GM11168 (cell line): ENCODE measurements around the gene HEATR5A.

Experiments
- in situ Hi-C: fragments of 300-500 bp; cut with MboI; formaldehyde crosslinking; loops from one replicate; pipeline ENCODE4 v1.12.0; 2022; ENCODE audit warnings: low sequenced_read_pairs; ENCODE audit not compliant: unreplicated experiment

Gene HEATR5A

DNA sequence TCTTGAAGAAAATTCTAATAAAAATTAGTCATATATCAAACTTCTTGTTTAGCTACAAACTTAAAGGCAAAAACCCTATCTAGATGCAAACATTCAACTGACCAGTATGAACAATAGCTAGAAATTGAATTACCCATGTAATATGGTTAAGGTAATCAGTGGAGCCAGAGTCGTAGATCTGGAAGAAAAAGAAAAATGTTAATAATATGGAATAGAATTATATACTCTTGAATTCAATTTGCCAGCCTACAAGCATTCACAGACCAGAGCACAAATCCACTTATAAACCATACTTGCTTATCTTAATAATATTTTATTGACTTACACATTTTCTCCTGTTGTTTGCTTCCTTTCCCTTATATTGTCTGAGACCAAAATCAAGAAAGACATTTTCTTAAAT, 7.7 kb upstream of the HEATR5A start:
- in situ Hi-C loops: no loop called here

DNA sequence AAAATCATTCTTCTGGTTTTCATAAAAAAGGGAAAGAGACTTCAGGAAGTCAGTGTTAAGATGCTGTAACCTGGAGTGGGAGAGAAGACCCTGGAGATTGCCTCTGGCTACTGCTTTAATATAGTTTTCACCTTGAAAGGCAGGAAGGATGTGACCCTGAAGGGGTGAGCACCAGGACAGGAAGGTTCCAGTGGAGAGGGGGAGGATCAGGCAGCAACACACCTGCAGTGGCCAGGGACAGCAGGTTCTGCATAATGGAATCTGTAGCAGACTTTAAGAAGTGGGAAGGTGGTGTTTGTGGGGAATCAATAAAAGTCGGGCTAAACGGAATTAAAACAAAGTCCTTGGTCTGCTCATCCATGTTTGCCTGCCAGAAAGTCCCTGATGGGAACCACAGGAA, 6.3 kb upstream of the HEATR5A start:
- in situ Hi-C loops: no loop called here

DNA sequence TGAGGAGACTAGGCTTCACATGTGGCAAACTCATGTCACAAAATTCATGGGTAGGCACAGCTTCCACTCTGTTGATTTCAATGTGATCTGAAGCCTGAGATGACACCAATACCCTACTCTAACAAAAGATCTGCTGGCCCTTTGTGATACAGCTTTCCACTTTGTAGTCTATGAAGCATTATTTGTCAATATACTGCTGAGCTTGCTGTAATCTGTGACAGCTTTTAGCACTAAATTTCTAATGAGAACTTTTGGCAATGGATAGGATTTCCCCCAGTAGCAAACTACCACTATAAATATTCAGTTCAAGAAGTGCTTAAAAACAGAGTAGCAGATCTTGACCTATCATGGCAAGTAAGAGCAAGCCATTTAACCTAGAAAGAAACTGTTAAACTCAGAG, 5.6 kb upstream of the HEATR5A start:
- in situ Hi-C loops: no loop called here

DNA sequence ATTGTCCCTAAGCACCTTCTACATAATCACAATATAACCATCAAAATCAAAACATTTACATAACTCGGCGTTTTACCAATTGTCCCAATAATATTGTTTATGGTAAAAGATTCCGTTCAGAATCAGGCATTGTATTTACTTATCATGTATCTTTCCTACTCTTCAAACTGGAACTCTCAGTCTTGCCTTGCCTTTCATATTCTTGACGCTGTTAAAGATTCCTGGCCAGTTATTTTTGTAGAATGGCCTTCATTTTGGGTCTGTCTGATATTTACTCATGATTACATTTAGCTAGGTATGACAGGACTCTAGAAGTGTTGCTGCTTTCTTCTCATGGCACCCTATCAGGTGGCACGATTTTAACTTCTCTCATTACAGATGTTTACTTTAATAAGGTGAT, 850 bp upstream of the HEATR5A start:
- in situ Hi-C loops: no loop called here

DNA sequence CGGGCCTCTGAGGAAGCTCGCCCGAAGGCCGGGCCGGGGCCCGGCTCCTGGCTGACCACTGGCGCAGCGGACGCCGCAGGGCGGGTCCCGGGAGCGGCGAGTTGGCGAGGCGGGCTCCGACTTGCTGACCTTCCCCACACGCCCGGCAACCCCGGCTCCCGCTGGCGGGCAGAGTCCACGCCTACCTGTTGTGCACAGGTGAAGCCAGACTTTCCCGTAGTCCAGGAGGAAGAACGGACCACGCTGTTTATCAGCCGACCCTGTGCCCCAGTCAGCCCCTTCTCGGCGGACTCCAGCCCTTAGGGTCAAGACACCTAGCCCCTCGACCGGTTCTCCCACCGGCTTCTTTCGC, 407 bp downstream of the HEATR5A start:
- in situ Hi-C loops: no loop called here

DNA sequence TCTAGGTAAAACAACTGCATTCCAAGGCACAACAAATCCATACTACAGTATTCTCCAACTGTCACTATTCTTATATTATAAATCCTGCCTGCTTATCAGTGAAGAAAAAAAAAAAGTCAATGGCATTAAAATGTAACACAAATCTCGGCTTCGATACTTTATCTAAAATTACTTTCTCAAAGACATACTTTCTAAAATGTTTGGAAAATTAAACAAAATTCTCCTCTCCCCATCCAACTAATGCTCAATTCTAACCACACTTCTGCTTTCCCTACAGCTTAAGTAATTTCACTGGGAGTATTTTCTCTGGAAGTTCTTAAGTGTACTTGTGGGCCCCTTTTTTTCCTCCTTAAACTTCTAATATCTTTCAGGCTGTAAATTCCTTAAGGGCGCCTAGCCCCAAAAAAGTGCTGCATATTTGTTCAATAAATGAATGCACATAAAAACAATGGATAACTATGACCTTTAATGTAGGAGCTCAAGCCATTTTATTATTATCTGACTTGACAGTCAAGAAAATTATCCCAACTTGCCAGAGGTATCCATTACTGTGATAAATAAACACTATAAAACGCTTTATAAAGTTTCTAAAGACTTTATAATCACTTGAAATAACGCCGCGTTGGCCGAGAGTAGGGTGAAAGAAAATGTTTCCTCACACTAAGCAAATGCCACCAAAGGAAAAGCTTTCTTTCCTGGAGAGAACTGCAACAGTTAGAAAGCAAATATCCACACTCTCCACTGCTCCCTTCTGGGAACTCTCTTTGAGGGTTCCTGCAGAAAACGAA, 977 bp downstream of the HEATR5A start:
- in situ Hi-C loops: no loop called here

DNA sequence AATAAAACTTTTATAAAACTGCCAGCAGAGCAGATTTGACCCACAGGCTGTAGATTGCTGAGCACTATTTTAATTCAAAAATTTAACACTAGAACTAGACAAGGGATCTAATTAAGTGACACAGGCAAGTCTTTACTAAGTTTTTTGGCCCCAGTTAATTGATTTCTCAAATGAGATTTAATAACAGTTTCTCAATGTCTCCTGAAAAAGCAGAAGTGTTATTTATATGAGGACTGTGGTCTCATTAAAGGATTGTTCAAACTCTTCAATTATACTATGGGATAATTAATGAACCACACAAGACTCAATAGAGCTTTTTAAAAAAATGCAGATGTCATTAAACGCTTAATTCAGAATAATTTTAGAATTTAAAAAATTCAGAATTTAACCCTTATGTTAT, 1.9 kb downstream of the HEATR5A start:
- in situ Hi-C loops: no loop called here

DNA sequence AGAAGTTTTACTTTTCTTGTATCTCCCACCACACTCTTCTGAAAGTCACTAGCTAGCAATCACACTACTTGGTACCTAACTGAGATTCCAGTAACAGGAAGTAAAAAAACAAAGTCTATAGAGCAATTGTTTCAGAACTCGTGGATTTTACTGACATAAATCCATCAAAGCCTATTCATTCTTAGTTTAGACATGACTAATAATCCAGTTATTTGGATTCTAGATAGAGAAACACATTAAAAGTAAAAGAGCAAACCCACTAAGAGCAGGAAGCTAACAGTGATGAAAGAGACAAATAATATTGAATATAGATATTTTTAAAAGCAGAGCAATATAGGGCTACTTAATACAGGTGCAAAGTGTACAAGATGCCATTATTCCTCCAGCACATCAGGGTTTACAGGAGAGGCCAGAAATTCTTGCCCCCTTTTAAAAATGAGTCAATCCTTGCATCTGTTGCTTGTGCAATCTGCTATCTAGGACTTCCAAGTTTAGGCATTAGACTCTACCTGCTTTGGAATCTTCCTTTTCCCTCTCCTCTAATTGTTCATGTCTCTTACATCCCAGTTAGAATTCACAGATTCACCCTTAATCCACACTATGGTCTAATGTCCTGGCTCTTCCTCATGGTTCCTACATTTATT, 6.0 kb downstream of the HEATR5A start:
- in situ Hi-C loops: no loop called here

DNA sequence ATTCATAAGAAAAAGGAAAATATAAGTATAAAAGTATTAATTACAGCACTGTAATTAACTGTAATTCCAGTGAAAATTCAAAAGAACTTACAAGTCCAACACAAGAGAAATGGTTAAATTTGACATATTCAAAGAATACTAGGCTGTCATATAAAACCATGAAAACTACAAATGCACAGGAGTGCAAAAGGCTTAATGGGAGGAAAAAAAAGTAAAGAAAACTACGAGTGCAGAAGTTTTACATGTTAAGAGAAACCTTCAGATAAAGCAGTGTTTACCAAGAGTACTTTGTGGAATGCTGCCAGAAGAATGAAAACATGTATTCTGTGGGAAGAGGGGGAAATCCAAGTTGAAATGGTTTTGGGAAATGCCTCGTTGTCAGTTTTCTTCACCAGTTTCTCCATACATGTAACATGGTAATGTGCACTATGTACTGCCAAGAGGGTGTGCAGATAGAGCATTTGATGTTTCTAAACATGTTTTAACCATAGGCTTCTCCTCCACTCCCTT, 9.1 kb downstream of the HEATR5A start:
- in situ Hi-C loops: no loop called here

DNA sequence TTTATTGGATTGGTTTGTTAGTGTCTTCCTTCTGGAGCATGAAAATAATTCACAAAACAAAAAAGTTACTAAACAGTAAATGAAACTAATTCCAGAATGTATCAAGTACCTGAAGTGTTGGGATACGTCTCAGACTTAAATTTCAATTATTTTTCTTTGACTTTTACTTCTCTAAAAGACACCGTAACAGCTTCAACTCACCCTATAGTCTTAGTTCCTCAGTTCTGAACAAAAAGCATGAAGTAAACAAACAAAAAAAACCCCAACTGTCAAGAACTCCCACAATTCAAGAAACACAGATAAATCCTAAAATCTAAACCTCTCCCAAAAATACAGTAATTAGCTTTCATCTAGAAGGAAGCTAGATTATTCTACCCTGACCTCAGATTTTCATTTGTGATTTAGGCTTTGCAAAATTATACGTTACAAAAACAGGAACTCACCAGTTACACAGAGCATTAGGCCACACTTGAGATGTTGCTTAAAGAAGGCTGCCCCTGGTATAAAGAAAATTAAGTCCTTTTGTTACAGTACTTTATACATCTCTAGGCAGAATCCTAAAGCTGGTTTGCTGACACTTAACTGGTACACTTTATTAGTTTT, 10.2 kb downstream of the HEATR5A start:
- in situ Hi-C loops: no loop called here

DNA sequence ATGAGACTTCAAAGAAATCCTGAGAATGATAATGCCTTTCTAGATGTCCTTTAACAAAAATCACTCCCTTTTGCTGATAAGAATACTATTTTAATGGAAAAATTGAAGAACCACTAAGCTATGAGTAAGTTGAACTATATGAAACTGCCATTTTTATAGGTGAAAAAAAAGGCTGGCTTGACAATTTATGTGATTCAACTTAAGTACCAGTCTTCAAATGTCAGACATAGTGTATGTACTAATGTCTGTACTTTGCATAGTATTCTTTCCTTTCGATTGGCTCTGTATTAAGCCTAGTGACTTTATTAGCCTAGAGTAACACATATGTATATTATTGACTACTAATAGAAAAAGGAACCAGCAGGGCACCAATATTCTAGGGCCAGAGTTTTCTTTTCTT, 11.9 kb downstream of the HEATR5A start:
- in situ Hi-C loops: no loop called here

DNA sequence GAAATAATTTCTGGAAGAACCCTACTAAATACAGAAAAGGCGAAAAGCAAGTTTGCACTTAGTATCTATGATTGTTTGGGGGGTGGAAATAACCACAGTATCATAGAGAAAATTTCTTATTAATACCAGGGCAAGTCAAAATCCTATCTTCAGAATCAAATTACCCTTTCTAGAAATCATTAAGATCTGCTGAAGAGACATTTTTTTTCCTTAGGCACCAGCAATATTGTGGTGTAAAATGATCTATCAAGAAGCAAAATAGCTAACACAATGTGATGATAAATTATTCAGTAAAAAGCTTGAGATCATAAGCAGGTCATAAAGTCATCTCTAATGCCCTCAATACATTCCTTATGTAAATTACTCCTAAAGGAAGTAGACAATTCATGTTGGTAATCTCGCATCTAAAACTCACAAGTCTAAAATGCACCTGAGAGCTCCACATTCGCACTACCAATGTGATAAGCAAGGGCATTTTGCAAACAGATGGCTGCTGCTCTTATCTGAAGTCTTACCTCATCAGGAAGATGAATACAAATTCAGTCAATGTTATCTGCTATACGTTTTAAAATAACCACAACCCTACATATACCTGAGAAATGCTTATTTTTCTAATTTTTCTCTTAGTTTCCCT, 14.6 kb downstream of the HEATR5A start:
- in situ Hi-C loops: no loop called here

DNA sequence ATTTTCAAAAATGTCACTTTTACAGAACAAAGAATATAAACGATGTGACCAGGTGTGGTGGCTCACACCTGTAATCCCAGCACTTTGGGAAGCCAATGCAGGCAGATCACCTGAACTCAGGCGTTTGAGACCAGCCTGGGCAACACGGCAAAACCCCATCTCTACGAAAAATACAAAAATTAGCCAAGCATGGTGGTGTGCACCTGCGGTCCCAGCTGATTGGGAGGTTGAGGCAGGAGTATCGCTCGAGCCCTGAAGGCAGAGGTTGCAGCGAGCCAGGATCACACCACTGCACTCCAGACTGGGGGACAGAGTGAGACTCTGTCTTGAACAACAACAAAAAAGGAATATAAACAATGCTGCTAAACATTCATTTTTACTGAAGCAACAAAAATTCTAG, 15.2 kb downstream of the HEATR5A start:
- in situ Hi-C loops: no loop called here

DNA sequence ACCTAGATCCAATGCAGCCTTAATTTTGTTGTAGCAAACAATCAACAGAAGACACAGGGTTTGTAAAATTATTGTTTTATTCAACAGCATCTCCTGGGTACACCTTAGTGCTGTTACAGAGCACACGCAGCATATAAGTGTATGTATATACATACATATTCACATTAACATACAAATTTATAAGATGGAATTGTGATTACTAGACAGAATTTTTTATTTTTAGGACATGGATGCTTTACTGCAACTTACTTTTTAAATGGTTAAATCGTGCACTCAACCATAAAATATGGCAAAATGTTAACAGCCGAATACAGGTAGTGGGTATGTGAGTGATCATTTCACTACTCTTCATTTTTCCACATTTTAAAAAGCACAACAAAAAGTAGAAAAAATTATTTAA, 16.6 kb downstream of the HEATR5A start:
- in situ Hi-C loops: no loop called here

DNA sequence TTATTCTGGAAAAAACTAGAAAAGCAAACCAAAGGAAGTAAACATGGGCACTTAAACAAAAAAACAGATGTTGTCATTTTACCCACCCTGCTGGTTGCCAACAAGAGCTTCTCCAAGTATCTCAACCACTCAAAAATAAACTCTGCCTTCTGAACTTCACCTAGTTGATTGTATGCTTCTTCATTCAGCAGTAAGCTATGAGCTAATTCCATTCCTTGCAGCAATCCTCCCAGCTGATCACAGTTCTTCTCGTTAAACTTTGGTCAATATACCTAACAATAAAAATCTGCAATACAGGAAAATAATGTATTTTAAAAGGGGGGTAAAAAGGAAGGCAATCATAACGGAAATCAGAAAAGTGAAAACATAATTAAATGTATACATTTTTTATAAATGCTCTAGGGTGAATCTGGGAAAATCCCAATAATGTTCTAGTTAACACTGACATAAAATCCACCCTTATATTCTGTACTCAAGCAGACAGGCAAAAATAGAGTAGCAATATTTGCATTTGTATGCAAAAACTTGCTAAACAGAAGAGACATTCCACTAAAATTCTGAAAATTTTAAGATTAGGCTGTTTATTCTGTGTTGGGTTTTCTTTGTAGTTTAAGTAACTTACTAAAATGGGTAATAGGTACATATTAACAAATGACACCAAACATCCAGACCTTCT, 17.4 kb downstream of the HEATR5A start:
- in situ Hi-C loops: no loop called here

DNA sequence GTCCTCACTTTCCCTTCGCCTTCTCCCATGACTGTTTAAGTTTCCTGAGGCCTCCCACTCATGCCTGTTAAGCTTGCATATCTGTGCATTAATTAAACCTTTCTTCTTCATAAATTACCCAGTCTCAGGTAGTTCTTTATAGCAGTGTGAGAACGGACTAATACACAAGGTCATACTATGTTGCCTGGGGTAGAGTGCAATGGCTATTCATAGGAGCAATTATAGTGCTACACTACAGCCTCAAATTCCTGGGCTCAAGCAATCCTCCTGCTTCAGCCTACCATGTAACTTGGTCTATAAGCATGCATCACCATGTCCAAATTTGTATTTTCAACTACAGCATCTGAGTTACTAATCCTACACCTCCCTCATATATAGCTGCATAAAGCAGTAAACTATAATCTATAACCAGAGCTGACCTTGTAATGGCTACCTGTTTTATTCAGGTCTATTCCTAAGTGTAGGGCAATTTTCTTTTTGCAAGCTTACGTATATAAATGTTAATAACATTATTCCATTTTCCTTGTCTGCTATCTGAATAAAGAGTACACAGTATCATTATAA, 18.9 kb downstream of the HEATR5A start:
- in situ Hi-C loops: no loop called here

DNA sequence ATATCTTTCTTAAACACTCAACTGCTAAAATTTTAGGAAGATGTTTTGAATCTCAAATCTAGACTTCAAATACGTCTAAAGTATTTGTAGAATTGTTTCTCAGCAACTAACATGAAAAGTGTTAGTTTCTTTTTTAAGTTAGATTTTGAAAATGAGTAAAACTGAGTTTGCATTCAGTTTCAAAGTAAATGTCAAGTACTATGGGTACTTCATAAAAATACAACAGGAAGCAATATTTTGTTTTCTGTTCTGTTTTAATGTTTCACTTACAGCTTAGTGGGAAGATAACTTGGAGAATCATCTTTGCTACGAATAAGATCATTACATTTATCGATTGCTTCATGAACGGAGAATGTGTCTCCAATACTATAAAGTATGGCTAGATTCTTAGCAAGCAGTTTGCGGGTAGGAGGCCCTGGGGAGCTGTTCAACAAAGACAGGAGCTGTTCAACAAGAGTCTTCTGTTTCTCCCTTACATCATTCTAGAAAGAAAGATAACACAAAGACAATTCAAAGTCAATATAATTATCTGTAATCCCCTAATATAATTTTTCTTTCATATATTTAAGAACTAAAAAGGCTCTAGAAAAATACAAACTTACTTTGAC, 20.2 kb downstream of the HEATR5A start:
- in situ Hi-C loops: no loop called here

DNA sequence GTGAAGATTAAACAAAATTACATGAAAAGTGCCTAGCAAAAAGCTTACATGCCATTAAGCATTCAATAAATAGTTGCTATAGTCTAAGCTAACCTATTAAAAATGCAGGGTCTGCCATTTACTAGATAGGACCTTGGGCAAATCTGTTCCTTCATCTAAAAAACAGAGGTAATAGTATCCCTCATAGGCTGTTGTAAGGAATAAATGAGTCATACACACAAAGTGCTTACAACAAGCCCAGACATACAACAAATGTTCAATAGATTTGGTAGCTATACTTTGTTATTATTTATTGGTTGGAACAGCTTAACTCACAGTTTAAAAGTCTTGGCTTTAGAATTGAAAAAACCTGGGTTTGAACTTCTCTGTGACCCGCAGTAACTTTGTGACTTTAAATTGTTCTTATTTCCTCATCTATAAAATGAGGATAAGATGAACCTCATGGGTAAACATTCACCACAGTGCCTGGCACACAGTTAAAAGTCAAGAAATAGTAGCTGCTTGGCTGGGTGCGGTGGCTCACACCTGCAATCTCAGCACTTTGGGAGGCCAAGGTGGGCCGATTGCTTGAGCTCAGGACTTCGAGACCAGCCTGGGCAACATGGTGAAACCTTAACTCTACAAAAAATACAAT, 24.7 kb downstream of the HEATR5A start:
- in situ Hi-C loops: no loop called here

DNA sequence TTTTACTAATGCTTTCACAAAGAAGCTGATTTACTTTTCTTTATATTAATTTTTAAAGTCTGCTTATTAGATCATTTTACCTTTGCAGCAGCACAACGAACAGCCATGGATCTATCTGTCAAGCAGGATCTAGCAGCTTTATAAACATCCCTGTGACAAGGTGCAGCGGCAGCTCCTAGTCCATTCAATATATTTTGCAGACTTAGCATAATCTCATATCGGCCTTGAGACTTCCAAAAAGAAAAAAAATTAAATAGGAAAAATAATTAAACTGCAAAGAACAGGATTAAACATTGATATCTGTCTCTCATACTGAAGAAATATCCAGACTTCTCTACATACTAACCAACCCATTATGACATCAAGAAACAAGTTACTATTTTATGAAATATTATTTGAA, 25.2 kb downstream of the HEATR5A start:
- in situ Hi-C loops: no loop called here
